Mesothelial cell of epicardium (in vitro differentiated cells): ENCODE measurements around the gene FBXW4. TPM values are rescaled to one million over a fixed set of nuclear protein-coding genes. Genes with fewer than 3 reads are reported as not detected.

Experiments used
- DNase-seq, 2 experiments: peaks; one replicate each; pipeline ENCODE4 v3.0.0; 2021; ENCODE audit warnings: low spot score in 2 of 2; ENCODE audit not compliant: unreplicated experiment in 2 of 2
- H3K27ac Mint-ChIP-seq: 2 replicates; pipeline ENCODE4 v1.8.0; 2021; ENCODE audit warnings: mixed read lengths
- H3K27me3 Mint-ChIP-seq: 2 replicates; pipeline ENCODE4 v1.8.0; 2021; ENCODE audit warnings: low read depth, mixed read lengths
- H3K36me3 Mint-ChIP-seq: 2 replicates; pipeline ENCODE4 v1.8.0; 2021; ENCODE audit warnings: mixed read lengths
- H3K4me1 Mint-ChIP-seq: 2 replicates; pipeline ENCODE4 v1.8.0; 2021; ENCODE audit warnings: mixed read lengths
- H3K4me3 Mint-ChIP-seq: 2 replicates; pipeline ENCODE4 v1.8.0; 2021; ENCODE audit warnings: mild to moderate bottlenecking, moderate library complexity, mixed read lengths
- H3K9me3 Mint-ChIP-seq: 2 replicates; pipeline ENCODE4 v1.8.0; 2021; ENCODE audit warnings: mixed read lengths
- total RNA-seq: library from RNA; stranded (reverse); gene quantifications from 3 replicates; pipeline ENCODE4 v1.2.1, GENCODE V29; 2021
- TF ChIP-seq, protein P1 (sequence below): fragments of 200-600 bp; sonication (generic); IDR thresholded peaks from one replicate; pipeline ENCODE4 v1.5.0; 2021; ENCODE audit warnings: antibody characterized with exemption; ENCODE audit not compliant: unreplicated experiment

The FBXW4 gene
- total RNA-seq, 1 donor from 2014 or later, result 65.9 TPM

DNA sequence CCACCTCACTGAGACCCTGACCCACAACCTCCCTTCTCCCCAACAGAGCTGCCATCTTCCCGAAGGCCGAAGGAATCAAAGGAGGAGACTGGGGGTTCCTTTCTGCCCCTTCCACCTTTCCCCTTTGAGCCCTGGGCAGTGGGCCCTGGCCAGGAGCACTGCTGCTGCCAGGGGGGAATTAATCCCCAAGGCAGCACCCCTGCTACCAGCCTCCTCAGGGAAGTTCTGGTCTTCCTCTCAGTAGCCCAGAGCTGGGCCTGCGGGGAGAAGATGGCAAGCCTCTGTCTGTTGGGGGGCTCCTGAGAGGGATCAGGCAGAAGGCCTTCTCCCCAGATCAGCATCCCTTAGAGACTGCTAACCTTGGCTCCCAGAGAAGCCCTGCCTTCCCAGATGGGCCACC, 81.3 kb downstream of the FBXW4 start:
- peaks cover 6% of the 10 kb centered on the region for H3K4me1 Mint-ChIP-seq
- H3K27me3 Mint-ChIP-seq, result no peaks in the 10 kb centered on the region
- H3K36me3 Mint-ChIP-seq, result peaks cover 12% of the 10 kb centered on the region
- H3K9me3 Mint-ChIP-seq, result no peaks in the 10 kb centered on the region
- TF ChIP-seq, protein P1, sequence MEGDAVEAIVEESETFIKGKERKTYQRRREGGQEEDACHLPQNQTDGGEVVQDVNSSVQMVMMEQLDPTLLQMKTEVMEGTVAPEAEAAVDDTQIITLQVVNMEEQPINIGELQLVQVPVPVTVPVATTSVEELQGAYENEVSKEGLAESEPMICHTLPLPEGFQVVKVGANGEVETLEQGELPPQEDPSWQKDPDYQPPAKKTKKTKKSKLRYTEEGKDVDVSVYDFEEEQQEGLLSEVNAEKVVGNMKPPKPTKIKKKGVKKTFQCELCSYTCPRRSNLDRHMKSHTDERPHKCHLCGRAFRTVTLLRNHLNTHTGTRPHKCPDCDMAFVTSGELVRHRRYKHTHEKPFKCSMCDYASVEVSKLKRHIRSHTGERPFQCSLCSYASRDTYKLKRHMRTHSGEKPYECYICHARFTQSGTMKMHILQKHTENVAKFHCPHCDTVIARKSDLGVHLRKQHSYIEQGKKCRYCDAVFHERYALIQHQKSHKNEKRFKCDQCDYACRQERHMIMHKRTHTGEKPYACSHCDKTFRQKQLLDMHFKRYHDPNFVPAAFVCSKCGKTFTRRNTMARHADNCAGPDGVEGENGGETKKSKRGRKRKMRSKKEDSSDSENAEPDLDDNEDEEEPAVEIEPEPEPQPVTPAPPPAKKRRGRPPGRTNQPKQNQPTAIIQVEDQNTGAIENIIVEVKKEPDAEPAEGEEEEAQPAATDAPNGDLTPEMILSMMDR, result no peak
- H3K4me3 Mint-ChIP-seq, result no peak overlapping the region
- H3K27ac Mint-ChIP-seq, result no peak overlapping the region
- no peak for DNase-seq

DNA sequence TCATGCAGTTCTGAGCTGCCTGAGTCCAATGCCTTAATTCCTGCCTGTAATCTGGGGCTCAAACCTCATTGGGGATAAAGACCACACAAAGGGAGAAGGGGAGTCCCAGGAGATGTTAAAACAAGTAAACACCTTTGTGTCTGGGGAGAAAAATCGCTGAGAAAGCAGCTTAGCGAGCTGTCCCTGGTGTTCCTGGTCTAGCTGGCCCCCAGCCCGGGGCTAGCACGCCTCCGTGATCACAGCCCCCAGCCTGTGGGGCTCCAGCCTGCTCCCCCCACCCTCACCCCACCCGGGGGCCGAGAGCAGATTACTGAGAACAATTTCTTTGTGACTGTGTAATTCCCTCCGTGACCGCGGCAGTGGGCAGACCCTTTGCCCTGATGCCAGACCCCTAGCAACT, 82.1 kb downstream of the FBXW4 start:
- no peak for DNase-seq
- TF ChIP-seq, protein P1, result no peak
- Mint-ChIP-seq H3K27ac (no peak overlapping the region), H3K4me3 (no peak overlapping the region), H3K4me1 (peaks cover 6% of the 10 kb centered on the region), H3K27me3 (no peaks in the 10 kb centered on the region), H3K36me3 (peaks cover 8% of the 10 kb centered on the region), H3K9me3 (no peaks in the 10 kb centered on the region)

DNA sequence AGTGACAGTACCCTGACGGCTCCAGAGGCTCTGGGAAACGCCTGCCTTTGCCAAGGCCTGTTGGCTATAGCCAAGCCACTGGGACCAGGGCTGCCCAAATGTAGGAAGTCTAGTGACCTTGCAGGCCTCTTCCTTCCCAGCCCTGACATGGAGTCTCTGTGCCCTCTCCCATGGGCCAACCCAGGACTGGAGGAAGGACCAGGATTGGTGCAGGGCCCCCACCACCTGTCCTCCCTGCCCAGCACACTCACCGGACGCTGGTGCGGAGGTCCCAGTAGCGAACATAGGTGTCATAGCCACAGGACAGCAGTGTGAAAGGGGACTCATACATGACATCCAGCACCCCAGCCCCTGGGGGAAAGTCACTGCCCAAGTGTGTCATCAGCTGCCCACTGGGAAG, 82.9 kb downstream of the FBXW4 start:
- no peak overlapping the region for H3K4me3 Mint-ChIP-seq
- H3K4me1 Mint-ChIP-seq, result no peaks in the 10 kb centered on the region
- DNase-seq, result no peak
- no peak overlapping the region for H3K27ac Mint-ChIP-seq
- H3K9me3 Mint-ChIP-seq, result no peaks in the 10 kb centered on the region
- peaks cover 2% of the 10 kb centered on the region for H3K36me3 Mint-ChIP-seq
- no peaks in the 10 kb centered on the region for H3K27me3 Mint-ChIP-seq
- TF ChIP-seq, protein P1, result no peak

DNA sequence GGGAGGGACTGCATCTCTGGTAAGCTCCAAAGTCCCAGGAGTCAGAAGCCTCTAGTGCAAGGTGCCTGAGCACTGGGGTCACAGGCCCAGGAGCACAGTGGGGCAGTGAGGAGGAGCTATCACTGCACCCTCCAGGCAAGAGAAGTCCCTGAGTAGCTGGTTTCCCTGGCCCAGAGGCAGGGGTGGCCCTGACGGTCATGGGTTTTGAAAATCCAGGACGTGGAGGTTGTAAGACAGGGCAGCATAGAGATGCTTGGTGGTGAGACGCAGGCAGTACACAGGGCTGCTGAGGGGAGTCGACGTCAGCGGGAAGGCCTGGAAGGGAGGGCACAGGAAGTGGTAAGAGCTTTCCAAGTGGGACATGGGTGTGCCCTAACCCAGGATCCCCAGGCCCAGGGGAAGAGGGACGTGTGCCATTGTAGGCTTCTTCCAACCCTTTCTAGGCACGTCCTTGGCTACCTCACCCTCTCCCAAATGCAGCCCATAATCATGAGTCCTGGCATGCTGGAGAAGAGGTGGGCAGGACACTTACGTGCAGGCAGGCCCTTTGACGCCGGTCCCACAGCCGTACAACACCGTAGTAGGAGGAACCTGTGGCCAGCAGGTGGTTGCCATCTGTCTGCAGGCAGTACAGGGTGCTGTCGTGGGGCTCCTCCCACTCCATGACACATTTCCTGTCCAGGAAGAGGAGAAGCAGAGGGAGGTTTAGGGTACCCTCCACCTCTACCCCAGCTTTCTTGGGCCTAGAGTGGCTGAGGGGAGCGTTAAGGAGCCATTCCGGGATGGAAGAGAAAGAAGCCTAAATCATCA, 83.7 kb downstream of the FBXW4 start:
- peaks cover 6% of the 10 kb centered on the region for H3K36me3 Mint-ChIP-seq
- DNase-seq, result no peak
- H3K27ac Mint-ChIP-seq, result no peak overlapping the region

DNA sequence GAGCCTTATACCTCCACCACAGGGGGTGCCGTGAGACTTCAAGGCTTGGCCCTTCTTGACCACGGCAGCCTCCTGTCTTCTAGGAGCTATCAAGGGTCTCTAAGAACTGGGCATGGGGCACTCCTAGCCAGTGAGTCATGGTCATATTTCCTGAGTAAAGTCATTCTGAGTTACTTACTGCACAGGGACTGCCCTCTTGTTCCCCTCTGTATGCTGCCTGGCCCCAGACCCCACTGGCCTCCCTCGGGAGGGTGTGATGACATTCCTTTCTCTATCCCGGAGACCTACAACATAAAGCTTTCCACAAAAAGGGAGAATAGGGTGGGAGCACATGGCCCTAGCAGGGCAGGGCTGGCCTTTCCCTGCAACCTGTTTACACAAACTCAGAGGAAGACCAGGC, 85.5 kb downstream of the FBXW4 start:
- H3K4me3 Mint-ChIP-seq, result no peak overlapping the region

More for the DNA sequence above, 83.7 kb downstream of the FBXW4 start:
- Mint-ChIP-seq H3K4me3 (no peak overlapping the region), H3K4me1 (no peaks in the 10 kb centered on the region), H3K27me3 (no peaks in the 10 kb centered on the region), H3K9me3 (no peaks in the 10 kb centered on the region)
- TF ChIP-seq, protein P1, result no peak

More for the DNA sequence above, 85.5 kb downstream of the FBXW4 start:
- Mint-ChIP-seq H3K4me1 (no peaks in the 10 kb centered on the region), H3K27ac (no peak overlapping the region), H3K36me3 (peaks cover 16% of the 10 kb centered on the region), H3K27me3 (no peaks in the 10 kb centered on the region), H3K9me3 (no peaks in the 10 kb centered on the region)
- TF ChIP-seq, protein P1, result no peak
- no peak for DNase-seq
